GM12878 (cell line): ENCODE measurements around the gene KCTD16. TPM values are rescaled to one million over a fixed set of nuclear protein-coding genes. Genes with fewer than 3 reads are reported as not detected.

Source experiments
- ATAC-seq: fragments of 200-7000 bp; cut with Tn5 transposase; 3 replicates; pipeline ENCODE4 v1.9.1; 2020; ENCODE audit warnings: mild to moderate bottlenecking, moderate library complexity
- BruUV-seq: library from RNA; stranded (reverse); fragments of 400-500 nt; replicated peaks from 2 replicates; lab custom pipeline; 2021; lab: Mats Ljungman, UMichigan
- CTCF ChIA-PET: fragments of 300-600 bp; sonication (Branson Sonifier 250); formaldehyde crosslinking; extraction: SDS; loops from one replicate; lab custom pipeline; 2021; ENCODE audit warnings: inconsistent platforms; lab: Yijun Ruan, JAX
- POLR2A ChIA-PET: fragments of 350-600 bp; formaldehyde crosslinking; extraction: SDS; loops from one replicate; lab custom pipeline; 2021; ENCODE audit warnings: inconsistent platforms; lab: Charles Lee
- RAD21 ChIA-PET: fragments of 300-600 bp; sonication (Branson Sonifier 250); formaldehyde crosslinking; loops from one replicate; lab custom pipeline; 2023; ENCODE audit warnings: antibody characterized with exemption; ENCODE audit not compliant: unreplicated experiment; lab: Charles Lee
- SMC1A ChIA-PET: fragments of 300-600 bp; sonication (Branson Sonifier 250); formaldehyde crosslinking; loops from one replicate; lab custom pipeline; 2023; ENCODE audit not compliant: unreplicated experiment, uncharacterized antibody; lab: Charles Lee
- DNase-seq: peaks from one replicate; pipeline ENCODE4 v3.0.0-alpha.2; 2011; ENCODE audit warnings: low read depth, low spot score
- FAIRE-seq: peaks from 3 replicates; lab custom pipeline; 2011; peaks lifted over from hg19 to GRCh38; lab: Jason Lieb, UNC
- H2AFZ ChIP-seq: 2 replicates; pipeline ENCODE4 v1.6.0; 2011; ENCODE audit warnings: low read depth, low read length, control low read depth; ENCODE audit not compliant: control insufficient read depth
- H3K27ac ChIP-seq: 2 replicates; pipeline ENCODE4 v1.5.1; 2011; ENCODE audit warnings: control low read depth; ENCODE audit not compliant: control insufficient read depth, insufficient read depth
- H3K27me3 ChIP-seq, 2 experiments: replicated peaks in 1 of 2; 2 replicates each; pipeline versions ENCODE4 v1.6.0 to v1.6.1; 2011; ENCODE audit warnings: low read length in 1 of 2; ENCODE audit not compliant: control insufficient read depth in 2 of 2, insufficient read depth in 2 of 2
- H3K36me3 ChIP-seq, 2 experiments: 2 replicates each; pipeline ENCODE4 v1.5.1; 2011; ENCODE audit warnings: low read length in 1 of 2; ENCODE audit not compliant: control insufficient read depth in 2 of 2, insufficient read depth in 2 of 2
- H3K4me1 ChIP-seq: 2 replicates; pipeline ENCODE4 v1.6.1; 2011; ENCODE audit warnings: mild to moderate bottlenecking, low read length, moderate library complexity, mixed read lengths; ENCODE audit not compliant: control insufficient read depth, insufficient read depth
- H3K4me2 ChIP-seq: 2 replicates; pipeline ENCODE4 v1.6.0; 2011; ENCODE audit warnings: control low read depth; ENCODE audit not compliant: control insufficient read depth, insufficient read depth
- H3K4me3 ChIP-seq: fragments of 200-600 bp; sonication (generic); 2 replicates; pipeline ENCODE4 v1.5.1; 2016
- H3K79me2 ChIP-seq: 2 replicates; pipeline ENCODE4 v1.6.0; 2011; ENCODE audit warnings: low read length; ENCODE audit not compliant: control insufficient read depth, insufficient read depth
- H3K9ac ChIP-seq: 2 replicates; pipeline ENCODE4 v1.8.0; 2011; ENCODE audit warnings: low read length, control low read depth, mixed read lengths; ENCODE audit not compliant: control insufficient read depth, insufficient read depth
- H3K9me3 ChIP-seq: replicated peaks from 3 replicates; pipeline ENCODE4 v1.5.1; 2011; ENCODE audit warnings: mild to moderate bottlenecking, low read length; ENCODE audit not compliant: control insufficient read depth, insufficient read depth
- H4K20me1 ChIP-seq: 2 replicates; pipeline ENCODE4 v1.6.0; 2011; ENCODE audit not compliant: control insufficient read depth, insufficient read depth
- BRCA1 ChIP-seq: IDR thresholded peaks from 2 replicates; pipeline ENCODE4 v1.6.1; 2011; ENCODE audit warnings: low read depth, low read length, improper control_type of control experiment
- CBX5 ChIP-seq: sonication (generic); IDR thresholded peaks from 2 replicates; pipeline ENCODE4 v1.6.1; 2016; ENCODE audit warnings: low read depth, moderate library complexity, mild to moderate bottlenecking, inconsistent platforms
- CUX1 ChIP-seq: IDR thresholded peaks from 2 replicates; pipeline ENCODE4 v1.6.1; 2012; ENCODE audit warnings: improper control_type of control experiment, low read depth, low read length; ENCODE audit not compliant: insufficient replicate concordance
- E2F4 ChIP-seq: IDR thresholded peaks from 2 replicates; pipeline ENCODE4 v1.6.1; 2012; ENCODE audit warnings: low read depth, low read length, improper control_type of control experiment
- FOXM1 ChIP-seq: IDR thresholded peaks from 2 replicates; pipeline ENCODE4 v1.6.1; 2012; ENCODE audit warnings: low read depth, mild to moderate bottlenecking, inconsistent platforms, low read length, moderate library complexity
- GATAD2B ChIP-seq: fragments of 450-650 bp; conservative IDR thresholded peaks from 2 replicates; pipeline ENCODE4 v1.6.1; 2017; ENCODE audit warnings: low read depth, mild to moderate bottlenecking, moderate library complexity
- HDAC6 ChIP-seq: fragments of 200-600 bp; sonication (generic); IDR thresholded peaks from one replicate; pipeline ENCODE4 v1.8.0; 2017; ENCODE audit warnings: antibody characterized with exemption; ENCODE audit not compliant: unreplicated experiment
- IKZF1 ChIP-seq: fragments of 450-650 bp; conservative IDR thresholded peaks from 2 replicates; pipeline ENCODE4 v1.6.1; 2017; ENCODE audit warnings: antibody characterized with exemption, mild to moderate bottlenecking
- IKZF2 ChIP-seq, 2 experiments: fragments of 450-650 bp; IDR thresholded peaks; 2 replicates each; pipeline ENCODE4 v1.6.1; 2017; ENCODE audit warnings: mild to moderate bottlenecking in 2 of 2, moderate library complexity in 2 of 2
- MLLT1 ChIP-seq: fragments of 450-650 bp; IDR thresholded peaks from 2 replicates; pipeline ENCODE4 v1.6.1; 2016; ENCODE audit warnings: mild to moderate bottlenecking
- NFXL1 ChIP-seq: fragments of 450-650 bp; IDR thresholded peaks from 2 replicates; pipeline ENCODE4 v1.6.1; 2017; ENCODE audit warnings: antibody characterized with exemption, mild to moderate bottlenecking, borderline replicate concordance
- POLR2AphosphoS5 ChIP-seq: IDR thresholded peaks from 2 replicates; pipeline ENCODE4 v1.6.1; 2011; ENCODE audit warnings: mild to moderate bottlenecking, low read length, inconsistent platforms
- RCOR1 ChIP-seq: conservative IDR thresholded peaks from 2 replicates; pipeline ENCODE4 v1.6.1; 2012; ENCODE audit warnings: low read depth, low read length, improper control_type of control experiment
- SUZ12 ChIP-seq: fragments of 200-600 bp; sonication (generic); IDR thresholded peaks from one replicate; pipeline ENCODE4 v1.6.1; 2018; ENCODE audit warnings: antibody characterized with exemption, mild to moderate bottlenecking; ENCODE audit not compliant: unreplicated experiment
- TARDBP ChIP-seq: IDR thresholded peaks from 2 replicates; pipeline ENCODE4 v1.6.1; 2016; ENCODE audit warnings: borderline replicate concordance
- USF1 ChIP-seq: IDR thresholded peaks from 2 replicates; pipeline ENCODE4 v1.6.1; 2011; ENCODE audit warnings: borderline replicate concordance, low read depth, mild to moderate bottlenecking, moderate library complexity, mixed read lengths, low read length; ENCODE audit not compliant: insufficient read depth; ENCODE audit errors: extremely low read length
- WGBS: methylation state at CpG from one replicate; pipeline ENCODE4 v1.1.6; 2016; ENCODE audit warnings: low lambda C conversion rate; ENCODE audit not compliant: insufficient replicate concordance, insufficient coverage; ENCODE audit errors: missing lambda C conversion rate; 5-methylcytosine and 5-hydroxymethylcytosine counted together
- in situ Hi-C: fragments of 300-500 bp; cut with MboI; formaldehyde crosslinking; loops from 9 replicates; pipeline ENCODE4 v1.14.3; 2018; ENCODE audit warnings: mixed read lengths
- intact Hi-C: fragments of 100-400 bp; cut with micrococcal nuclease; formaldehyde crosslinking; loops from one replicate; pipeline ENCODE4 v1.14.2; 2022; ENCODE audit not compliant: unreplicated experiment
- polyA plus RNA-seq, 11 experiments: library from polyadenylated mRNA; depleted of rRNA in 4 of 11; unstranded in 6 of 11; stranded (reverse) in 5 of 11; fragments of >200 nt; fragmentation: Nextera tagmentation in 4 of 11; fragmentation: Illumina TruSeq in 1 of 11; extraction: Ambion mirVana in 4 of 11; extraction: Trizol in 1 of 11; gene quantifications; 1 replicate in 1 of 11; 2 replicates in 10 of 11; pipeline versions ENCODE4 v1.2.1 to v1.2.3, GENCODE V29; 2011 to 2016; ENCODE audit warnings: inconsistent platforms in 2 of 11, missing spikeins in 2 of 11, low read depth in 1 of 11
- total RNA-seq, 4 experiments: library from RNA; depleted of rRNA in 3 of 4; stranded (reverse); fragments of >200 nt in 3 of 4; fragmentation: Illumina TruSeq in 1 of 4; extraction: Trizol in 1 of 4; gene quantifications; 2 replicates each; pipeline versions ENCODE4 v1.2.1 to v1.2.3, GENCODE V29; 2013 to 2021

The KCTD16 gene
- total and polyA plus RNA-seq, 10 of the 15 experiments (the other 5 are each of a cell fraction or from before 2014, with no cell fraction given) = 0.03 to 0.10 (median 0.06) TPM; not detected in 3

- DNase-seq (no peak), ATAC-seq (no peak), FAIRE-seq (no peak)
- no peak overlapping the region for H3K4me2 ChIP-seq
- H3K9ac ChIP-seq = no peak overlapping the region
- CTCF ChIA-PET = no interaction called here
- in situ Hi-C loops = no loop called here
- no peaks in the 10 kb centered on the region for H4K20me1 ChIP-seq
- H3K27ac ChIP-seq = no peak overlapping the region
- no TSS peak for BruUV-seq
- H2AFZ ChIP-seq = no peak overlapping the region
- WGBS = 46% methylated on average over 2 of the region's 2 CpGs
- no peaks in the 10 kb centered on the region for H3K36me3 ChIP-seq
- H3K79me2 ChIP-seq = no peaks in the 10 kb centered on the region
- RAD21 ChIA-PET = no interaction called here
- H3K9me3 ChIP-seq = no peaks in the 10 kb centered on the region
- intact Hi-C loops = no loop called here
- SMC1A ChIA-PET = no interaction called here
- POLR2A ChIA-PET = no interaction called here
- no peaks in the 10 kb centered on the region for H3K4me1 ChIP-seq
- no peak overlapping the region for H3K4me3 ChIP-seq
- H3K27me3 ChIP-seq = no peaks in the 10 kb centered on the region
- no peak for TF ChIP-seq FOXM1
- no peak for TF ChIP-seq SUZ12
- TF ChIP-seq IKZF2 (IDR thresholded peaks at IDR 0.05) = no peak
- TF ChIP-seq HDAC6 = no peak
- no peak for TF ChIP-seq IKZF1
- no peak for TF ChIP-seq TARDBP
- TF ChIP-seq RCOR1 = no peak
- TF ChIP-seq CBX5 = no peak
- TF ChIP-seq E2F4 = no peak
- no peak for TF ChIP-seq POLR2AphosphoS5
- no peak for TF ChIP-seq CUX1
- TF ChIP-seq MLLT1 = no peak
- TF ChIP-seq GATAD2B = no peak
- no peak for TF ChIP-seq USF1
- TF ChIP-seq NFXL1 = no peak
- no peak for TF ChIP-seq BRCA1
Measured at GRCh38 chr5:144289277-144289676, 118.6 kb downstream of the KCTD16 start.
